Lung (tissue), 12 donors: ENCODE data around the gene GALNT10. TPM values are rescaled to one million over a fixed set of nuclear protein-coding genes. Genes with fewer than 3 reads are reported as not detected.

Experiments used
- ATAC-seq: fragments of 200-7000 bp; cut with Tn5 transposase; one replicate; pipeline ENCODE4 v1.9.1; 2020; ENCODE audit warnings: moderate number of reproducible peaks; ENCODE audit not compliant: insufficient read depth, low FRiP score
- DNase-seq, 3 donors: peaks; one replicate each; pipeline ENCODE4 v3.0.0-alpha.2; 2013 to 2017
- H3K27ac ChIP-seq, 2 donors: one replicate each; pipeline ENCODE4 v1.5.1; 2013; ENCODE audit warnings: mild to moderate bottlenecking in 2 of 2, moderate library complexity in 2 of 2, control low read depth in 1 of 2, inconsistent platforms in 1 of 2, low read depth in 1 of 2, low read length in 1 of 2
- H3K27me3 ChIP-seq, 3 donors: one replicate each; pipeline ENCODE4 v1.5.1; 2013; ENCODE audit warnings: low read length in 2 of 3; ENCODE audit not compliant: control insufficient read depth in 3 of 3, insufficient read depth in 3 of 3
- H3K36me3 ChIP-seq, 4 donors: one replicate each; pipeline ENCODE4 v1.5.1; 2013; ENCODE audit warnings: low read length in 4 of 4, mild to moderate bottlenecking in 1 of 4, moderate library complexity in 1 of 4; ENCODE audit not compliant: control insufficient read depth in 4 of 4, insufficient read depth in 4 of 4
- H3K4me1 ChIP-seq, 5 donors: one replicate each; pipeline ENCODE4 v1.5.1; 2013; ENCODE audit warnings: low read length in 5 of 5, mild to moderate bottlenecking in 2 of 5, moderate library complexity in 1 of 5; ENCODE audit not compliant: control insufficient read depth in 5 of 5, insufficient read depth in 5 of 5
- H3K4me3 ChIP-seq: one replicate; pipeline ENCODE4 v1.5.1; 2013; ENCODE audit warnings: mild to moderate bottlenecking, control low read depth, moderate library complexity
- H3K9ac ChIP-seq, 2 donors: one replicate each; pipeline ENCODE4 v1.5.1; 2013; ENCODE audit warnings: low read length in 2 of 2, control low read depth in 1 of 2; ENCODE audit not compliant: insufficient read depth in 1 of 2
- H3K9me3 ChIP-seq, 4 donors: one replicate each; pipeline ENCODE4 v1.5.1; 2013; ENCODE audit warnings: low read length in 3 of 4, mild to moderate bottlenecking in 1 of 4, moderate library complexity in 1 of 4; ENCODE audit not compliant: control insufficient read depth in 4 of 4, insufficient read depth in 3 of 4
- WGBS, 2 donors: extraction: QIAGEN DNeasy Blood & Tissue Kit; methylation state at CpG; one replicate each; pipeline ENCODE4 v1.1.7; 2013; 5-methylcytosine and 5-hydroxymethylcytosine counted together
- polyA plus RNA-seq, 2 donors: library from polyadenylated mRNA; stranded (reverse); fragments of 200-250 nt; gene quantifications; one replicate each; pipeline ENCODE4 v1.2.1, GENCODE V29; 2013
- total RNA-seq, 2 donors: library from RNA; depleted of rRNA in 1 of 2; stranded (reverse); fragments of >200 nt in 1 of 2; gene quantifications; one replicate each; pipeline ENCODE4 v1.2.1, GENCODE V29; 2014 to 2021
- TF ChIP-seq, protein P1 (sequence below): IDR thresholded peaks from 2 replicates; pipeline ENCODE4 v1.5.1; 2012; ENCODE audit warnings: mild to moderate bottlenecking; ENCODE audit errors: control extremely low read depth, extremely low read depth
- donor health status: control.
- donor health status: control.
- donor health status: Bipolar disorder and iron deficiency.
- donor health status: healthy.
- donor health status: DM: yes; HTN: yes; CAD: no.

GALNT10 gene
- total and polyA plus RNA-seq, 4 donors = 9.0 to 70.2 (median 22.0) TPM

GRCh38 chr5:154430961-154431630 is 240.6 kb downstream of the GALNT10 start:
- Histone ChIP-seq H3K27ac (no peak overlapping the region), H3K27me3 (no peaks in the 10 kb centered on the region), H3K36me3 (peaks cover 0 to 5% (median 5%) of the 10 kb centered on the region in 4 donors), H3K4me1 (no peaks in the 10 kb centered on the region), H3K4me3 (no peak overlapping the region), H3K9me3 (no peaks in the 10 kb centered on the region), H3K9ac (no peak overlapping the region)
- TF ChIP-seq, protein P1, sequence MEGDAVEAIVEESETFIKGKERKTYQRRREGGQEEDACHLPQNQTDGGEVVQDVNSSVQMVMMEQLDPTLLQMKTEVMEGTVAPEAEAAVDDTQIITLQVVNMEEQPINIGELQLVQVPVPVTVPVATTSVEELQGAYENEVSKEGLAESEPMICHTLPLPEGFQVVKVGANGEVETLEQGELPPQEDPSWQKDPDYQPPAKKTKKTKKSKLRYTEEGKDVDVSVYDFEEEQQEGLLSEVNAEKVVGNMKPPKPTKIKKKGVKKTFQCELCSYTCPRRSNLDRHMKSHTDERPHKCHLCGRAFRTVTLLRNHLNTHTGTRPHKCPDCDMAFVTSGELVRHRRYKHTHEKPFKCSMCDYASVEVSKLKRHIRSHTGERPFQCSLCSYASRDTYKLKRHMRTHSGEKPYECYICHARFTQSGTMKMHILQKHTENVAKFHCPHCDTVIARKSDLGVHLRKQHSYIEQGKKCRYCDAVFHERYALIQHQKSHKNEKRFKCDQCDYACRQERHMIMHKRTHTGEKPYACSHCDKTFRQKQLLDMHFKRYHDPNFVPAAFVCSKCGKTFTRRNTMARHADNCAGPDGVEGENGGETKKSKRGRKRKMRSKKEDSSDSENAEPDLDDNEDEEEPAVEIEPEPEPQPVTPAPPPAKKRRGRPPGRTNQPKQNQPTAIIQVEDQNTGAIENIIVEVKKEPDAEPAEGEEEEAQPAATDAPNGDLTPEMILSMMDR = no peak
- ATAC-seq (no peak), DNase-seq (no peak)
- 85 to 88% methylated on average over 4 of the region's 4 CpGs for WGBS, 2 donors

- peaks cover 3 to 19% (median 15%) of the 10 kb centered on the region in 4 donors for H3K36me3 ChIP-seq
- ATAC-seq = no peak
- WGBS, 2 donors = 100% methylated on average over 3 of the region's 3 CpGs
These were observed 244.7 kb downstream of the GALNT10 start for GRCh38 chr5:154435226-154435625.

DNA sequence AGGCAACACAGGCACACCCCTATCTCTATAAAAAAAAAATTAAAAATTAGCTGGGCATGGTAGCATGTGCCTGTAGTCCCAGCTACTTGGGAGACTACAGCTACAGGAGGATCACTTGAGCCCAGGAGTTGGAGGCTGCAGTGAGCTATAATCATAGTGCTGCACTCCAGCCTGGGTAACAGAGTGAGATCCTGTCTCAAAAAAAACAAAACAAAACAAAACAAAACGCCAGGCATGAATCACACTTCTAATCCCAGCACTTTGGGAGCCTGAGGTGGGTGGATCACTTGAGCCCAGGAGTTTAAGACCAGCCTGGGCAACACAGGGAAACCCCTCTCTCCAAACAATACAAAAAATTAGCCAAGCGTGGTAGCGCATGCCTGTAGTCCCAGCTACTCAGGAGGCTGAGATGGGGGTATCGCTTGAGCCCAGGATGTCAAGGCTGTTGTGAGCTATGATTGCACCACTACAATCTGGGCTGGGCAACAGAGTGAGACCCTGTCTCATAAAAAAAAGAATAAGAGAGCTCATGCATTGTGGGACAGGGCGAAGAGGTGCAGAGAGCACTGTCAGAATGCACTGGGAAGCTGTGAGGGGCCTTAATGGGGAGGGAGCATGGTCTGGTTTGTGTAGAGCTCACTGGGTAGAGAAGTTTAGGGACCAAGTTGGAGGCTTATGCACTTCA is 246.9 kb downstream of the GALNT10 start:
- Histone ChIP-seq H3K36me3 (peaks cover 3 to 36% (median 25%) of the 10 kb centered on the region in 4 donors), H3K27ac (no peak overlapping the region), H3K27me3 (no peaks in the 10 kb centered on the region), H3K4me3 (no peak overlapping the region), H3K9ac (no peak overlapping the region), H3K4me1 (no peaks in the 10 kb centered on the region), H3K9me3 (no peaks in the 10 kb centered on the region)
- 94 to 97% methylated on average over 5 of the region's 5 CpGs for WGBS, 2 donors
- no peak for DNase-seq
- ATAC-seq = no peak
- TF ChIP-seq, protein P1 = no peak

More at GRCh38 chr5:154435226-154435625, 244.7 kb downstream of the GALNT10 start:
- Histone ChIP-seq H3K9ac (no peak overlapping the region), H3K4me3 (no peak overlapping the region), H3K9me3 (no peaks in the 10 kb centered on the region), H3K27ac (no peak overlapping the region), H3K4me1 (no peaks in the 10 kb centered on the region), H3K27me3 (no peaks in the 10 kb centered on the region)
- DNase-seq = no peak
- TF ChIP-seq, protein P1 = no peak
